HG02610 (cell line): Measurements from ENCODE around the gene NEMF.
"Not testable (repeated sequence)": the region's sequence is repeated elsewhere in the genome, so short reads cannot be mapped to it uniquely, and the experiment has no call there.

ENCODE experiments used
- ATAC-seq: cut with Tn5 transposase; IDR thresholded peaks from one replicate; pipeline ENCODE4 v1.9.1; 2021; ENCODE audit warnings: mild to moderate bottlenecking, moderate library complexity; ENCODE audit not compliant: unreplicated experiment

NEMF gene

GRCh38 chr14:49852301-49853157 lies at the start of gene NEMF:
NEMF (minus strand) TSS chr14:49852788; CDS start chr14:49852753, 35 bp downstream.
- ATAC-seq = peak; percentile 75

GRCh38 chr14:49900973-49901372 lies 48.4 kb upstream of the NEMF start:
- ATAC-seq = no peak

GRCh38 chr14:49898485-49898884 lies 45.9 kb upstream of the NEMF start:
- ATAC-seq = no peak

- ATAC-seq = no peak
Measured at GRCh38 chr14:49897965-49898364, 45.4 kb upstream of the NEMF start.

GRCh38 chr14:49897414-49897813 lies 44.8 kb upstream of the NEMF start:
- no peak for ATAC-seq

GRCh38 chr14:49896966-49897365 lies 44.4 kb upstream of the NEMF start:
- ATAC-seq = no peak

- not testable (repeated sequence) for ATAC-seq
Measured at GRCh38 chr14:49896272-49896671, 43.7 kb upstream of the NEMF start.

GRCh38 chr14:49895480-49895879 lies 42.9 kb upstream of the NEMF start:
- no peak for ATAC-seq

GRCh38 chr14:49894214-49895107 lies 41.9 kb upstream of the NEMF start:
- not testable (repeated sequence) for ATAC-seq

GRCh38 chr14:49893309-49894213 lies 41.0 kb upstream of the NEMF start:
- ATAC-seq = peak; percentile 45

GRCh38 chr14:49892636-49893308 lies 40.2 kb upstream of the NEMF start, which contains the start of gene ARF6:
ARF6 (plus strand) TSS chr14:49893082; CDS start chr14:49893737, 655 bp downstream.
- ATAC-seq = peak; percentile 84

- no peak for ATAC-seq
Measured at GRCh38 chr14:49892301-49892635, 39.7 kb upstream of the NEMF start.

- no peak for ATAC-seq
Measured at GRCh38 chr14:49888293-49888692, 35.7 kb upstream of the NEMF start.

GRCh38 chr14:49886523-49886922 lies 33.9 kb upstream of the NEMF start:
- no peak for ATAC-seq

GRCh38 chr14:49882826-49883694 lies 30.5 kb upstream of the NEMF start:
- no peak for ATAC-seq

- no peak for ATAC-seq
Measured at GRCh38 chr14:49881350-49882001, 28.9 kb upstream of the NEMF start.

GRCh38 chr14:49880267-49881064 lies 27.9 kb upstream of the NEMF start:
- no peak for ATAC-seq
